Gastroesophageal sphincter (tissue), 3 donors: ENCODE measurements around the gene SDHAF3.

Source experiments
- POLR2A ChIP-seq, 2 donors: fragments of 450-650 bp; IDR thresholded peaks; one replicate each; pipeline ENCODE4 v1.6.1; 2017; ENCODE audit warnings: antibody characterized with exemption in 2 of 2, mild to moderate bottlenecking in 2 of 2, moderate library complexity in 1 of 2
- POLR2AphosphoS5 ChIP-seq: sonication (generic); formaldehyde crosslinking; IDR thresholded peaks from one replicate; pipeline ENCODE4 v1.6.1; 2017; ENCODE audit warnings: antibody characterized with exemption
- TF ChIP-seq, protein P1 (sequence below), 4 experiments: fragments of 200-600 bp in 2 of 4; fragments of 450-650 bp in 2 of 4; sonication (generic) in 1 of 4; IDR thresholded peaks; one replicate each; pipeline ENCODE4 v1.5.1; 2017 to 2019; ENCODE audit warnings: antibody characterized with exemption in 4 of 4, mild to moderate bottlenecking in 2 of 4, moderate library complexity in 2 of 4

GRCh38 chr7:97118306-97118917, 914 bp downstream of the SDHAF3 start:
- TF ChIP-seq, protein P1, sequence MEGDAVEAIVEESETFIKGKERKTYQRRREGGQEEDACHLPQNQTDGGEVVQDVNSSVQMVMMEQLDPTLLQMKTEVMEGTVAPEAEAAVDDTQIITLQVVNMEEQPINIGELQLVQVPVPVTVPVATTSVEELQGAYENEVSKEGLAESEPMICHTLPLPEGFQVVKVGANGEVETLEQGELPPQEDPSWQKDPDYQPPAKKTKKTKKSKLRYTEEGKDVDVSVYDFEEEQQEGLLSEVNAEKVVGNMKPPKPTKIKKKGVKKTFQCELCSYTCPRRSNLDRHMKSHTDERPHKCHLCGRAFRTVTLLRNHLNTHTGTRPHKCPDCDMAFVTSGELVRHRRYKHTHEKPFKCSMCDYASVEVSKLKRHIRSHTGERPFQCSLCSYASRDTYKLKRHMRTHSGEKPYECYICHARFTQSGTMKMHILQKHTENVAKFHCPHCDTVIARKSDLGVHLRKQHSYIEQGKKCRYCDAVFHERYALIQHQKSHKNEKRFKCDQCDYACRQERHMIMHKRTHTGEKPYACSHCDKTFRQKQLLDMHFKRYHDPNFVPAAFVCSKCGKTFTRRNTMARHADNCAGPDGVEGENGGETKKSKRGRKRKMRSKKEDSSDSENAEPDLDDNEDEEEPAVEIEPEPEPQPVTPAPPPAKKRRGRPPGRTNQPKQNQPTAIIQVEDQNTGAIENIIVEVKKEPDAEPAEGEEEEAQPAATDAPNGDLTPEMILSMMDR (IDR thresholded peaks at IDR 0.05): no peak
- TF ChIP-seq POLR2A (IDR thresholded peaks at IDR 0.05) (no peak), POLR2AphosphoS5 (no peak)
